Measurements from ENCODE around the gene METAP1D.

DNA sequence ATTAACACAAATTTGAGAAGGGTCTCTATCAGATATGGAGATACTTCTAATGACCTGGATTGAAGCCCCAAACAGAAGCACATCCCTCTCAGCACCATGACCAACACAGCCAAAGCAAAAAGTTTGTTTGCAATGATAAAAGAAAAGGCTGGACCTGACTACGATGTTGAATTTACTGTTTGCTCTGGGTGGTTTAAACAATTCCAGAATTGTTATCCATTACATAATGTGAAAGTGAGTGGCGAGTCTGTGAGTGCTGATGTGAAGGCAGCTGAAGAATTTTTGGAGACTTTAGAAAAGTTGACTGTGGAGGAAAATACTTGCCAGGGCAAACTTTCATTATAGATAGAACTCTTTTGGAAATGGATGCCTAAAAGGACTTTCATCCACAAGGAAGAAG lies 120.4 kb downstream of the METAP1D start:
- TF ChIP-seq FOXJ3 (CRISPR knock-in tag; IDR thresholded peaks at IDR 0.05) (no peak), EP300 (IDR thresholded peaks at IDR 0.05; ENCODE audit: borderline replicate concordance in 1 of 2, low read depth in 1 of 2, low read length in 1 of 2) (no peak), RCOR1 (IDR thresholded peaks at IDR 0.05; ENCODE audit: low read length) (no peak), JUND (IDR thresholded peaks at IDR 0.05) (no peak), GATA2 (CRISPR knock-in tag; IDR thresholded peaks at IDR 0.05) (no peak), POLR2AphosphoS5 (IDR thresholded peaks at IDR 0.05; ENCODE audit: low read depth, low read length) (no peak), SMC3 (IDR thresholded peaks at IDR 0.05; ENCODE audit: low read depth, low read length) (no peak), RFX5 (IDR thresholded peaks at IDR 0.05; ENCODE audit: low read length) (no peak), YY1 (IDR thresholded peaks at IDR 0.05; ENCODE audit: low read depth) (no peak), CHD2 (IDR thresholded peaks at IDR 0.05; ENCODE audit: low read length, partially characterized antibody) (no peak), NFIC (IDR thresholded peaks at IDR 0.05; ENCODE audit: borderline replicate concordance) (no peak), TEAD4 (IDR thresholded peaks at IDR 0.05; ENCODE audit: borderline replicate concordance, insufficient read depth) (no peak)
- TF ChIP-seq, protein P1, sequence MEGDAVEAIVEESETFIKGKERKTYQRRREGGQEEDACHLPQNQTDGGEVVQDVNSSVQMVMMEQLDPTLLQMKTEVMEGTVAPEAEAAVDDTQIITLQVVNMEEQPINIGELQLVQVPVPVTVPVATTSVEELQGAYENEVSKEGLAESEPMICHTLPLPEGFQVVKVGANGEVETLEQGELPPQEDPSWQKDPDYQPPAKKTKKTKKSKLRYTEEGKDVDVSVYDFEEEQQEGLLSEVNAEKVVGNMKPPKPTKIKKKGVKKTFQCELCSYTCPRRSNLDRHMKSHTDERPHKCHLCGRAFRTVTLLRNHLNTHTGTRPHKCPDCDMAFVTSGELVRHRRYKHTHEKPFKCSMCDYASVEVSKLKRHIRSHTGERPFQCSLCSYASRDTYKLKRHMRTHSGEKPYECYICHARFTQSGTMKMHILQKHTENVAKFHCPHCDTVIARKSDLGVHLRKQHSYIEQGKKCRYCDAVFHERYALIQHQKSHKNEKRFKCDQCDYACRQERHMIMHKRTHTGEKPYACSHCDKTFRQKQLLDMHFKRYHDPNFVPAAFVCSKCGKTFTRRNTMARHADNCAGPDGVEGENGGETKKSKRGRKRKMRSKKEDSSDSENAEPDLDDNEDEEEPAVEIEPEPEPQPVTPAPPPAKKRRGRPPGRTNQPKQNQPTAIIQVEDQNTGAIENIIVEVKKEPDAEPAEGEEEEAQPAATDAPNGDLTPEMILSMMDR (IDR thresholded peaks at IDR 0.05) = no peak
- TF ChIP-seq, protein P2, sequence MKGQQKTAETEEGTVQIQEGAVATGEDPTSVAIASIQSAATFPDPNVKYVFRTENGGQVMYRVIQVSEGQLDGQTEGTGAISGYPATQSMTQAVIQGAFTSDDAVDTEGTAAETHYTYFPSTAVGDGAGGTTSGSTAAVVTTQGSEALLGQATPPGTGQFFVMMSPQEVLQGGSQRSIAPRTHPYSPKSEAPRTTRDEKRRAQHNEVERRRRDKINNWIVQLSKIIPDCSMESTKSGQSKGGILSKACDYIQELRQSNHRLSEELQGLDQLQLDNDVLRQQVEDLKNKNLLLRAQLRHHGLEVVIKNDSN (IDR thresholded peaks at IDR 0.05; ENCODE audit: borderline replicate concordance, low read depth) = no peak

Data from SK-N-SH (cell line).